Measurements from ENCODE around the gene SLC10A7.

Gene SLC10A7

DNA sequence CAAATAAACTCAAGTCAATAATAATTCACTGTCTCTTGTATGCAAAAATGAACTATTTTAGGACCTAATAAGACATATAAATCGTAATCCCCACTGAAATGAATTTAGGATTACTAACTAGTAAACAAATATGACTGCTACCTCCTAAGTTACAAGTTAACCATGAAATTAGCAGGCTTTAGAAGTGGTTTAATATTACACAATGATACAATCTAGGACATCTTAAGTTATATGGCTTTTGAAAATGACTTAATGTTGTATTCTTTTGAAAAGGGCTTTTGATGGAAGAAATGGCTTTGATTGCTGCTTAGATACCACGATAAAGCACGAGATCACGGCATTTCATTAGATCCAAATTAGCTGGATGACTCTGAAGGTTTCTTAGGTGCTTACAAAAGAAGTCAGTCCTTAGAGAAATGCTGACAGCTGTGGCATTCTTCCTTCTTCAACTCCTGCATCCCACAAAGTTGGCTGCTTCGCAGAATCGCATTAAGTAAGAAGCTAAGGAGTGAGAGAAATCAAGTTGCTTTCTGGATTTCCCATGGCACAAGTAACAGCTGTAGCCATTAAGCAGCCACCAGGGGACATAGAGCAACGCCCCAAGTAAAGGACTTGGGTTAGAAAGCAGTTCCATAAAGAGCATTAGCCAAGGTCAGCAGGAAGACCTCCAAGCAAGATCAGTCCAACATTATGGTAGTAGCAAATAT is 6.9 kb downstream of the SLC10A7 start:
- TF ChIP-seq, protein P1, sequence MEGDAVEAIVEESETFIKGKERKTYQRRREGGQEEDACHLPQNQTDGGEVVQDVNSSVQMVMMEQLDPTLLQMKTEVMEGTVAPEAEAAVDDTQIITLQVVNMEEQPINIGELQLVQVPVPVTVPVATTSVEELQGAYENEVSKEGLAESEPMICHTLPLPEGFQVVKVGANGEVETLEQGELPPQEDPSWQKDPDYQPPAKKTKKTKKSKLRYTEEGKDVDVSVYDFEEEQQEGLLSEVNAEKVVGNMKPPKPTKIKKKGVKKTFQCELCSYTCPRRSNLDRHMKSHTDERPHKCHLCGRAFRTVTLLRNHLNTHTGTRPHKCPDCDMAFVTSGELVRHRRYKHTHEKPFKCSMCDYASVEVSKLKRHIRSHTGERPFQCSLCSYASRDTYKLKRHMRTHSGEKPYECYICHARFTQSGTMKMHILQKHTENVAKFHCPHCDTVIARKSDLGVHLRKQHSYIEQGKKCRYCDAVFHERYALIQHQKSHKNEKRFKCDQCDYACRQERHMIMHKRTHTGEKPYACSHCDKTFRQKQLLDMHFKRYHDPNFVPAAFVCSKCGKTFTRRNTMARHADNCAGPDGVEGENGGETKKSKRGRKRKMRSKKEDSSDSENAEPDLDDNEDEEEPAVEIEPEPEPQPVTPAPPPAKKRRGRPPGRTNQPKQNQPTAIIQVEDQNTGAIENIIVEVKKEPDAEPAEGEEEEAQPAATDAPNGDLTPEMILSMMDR (IDR thresholded peaks at IDR 0.05; ENCODE audit: low read depth, low read length, missing control alignments): no peak
- DNase-seq (ENCODE audit: extremely low read depth, low read depth): no peak
- H3K4me3 ChIP-seq (replicated peaks; ENCODE audit: low read depth, low read length): no peak overlapping the region

DNA sequence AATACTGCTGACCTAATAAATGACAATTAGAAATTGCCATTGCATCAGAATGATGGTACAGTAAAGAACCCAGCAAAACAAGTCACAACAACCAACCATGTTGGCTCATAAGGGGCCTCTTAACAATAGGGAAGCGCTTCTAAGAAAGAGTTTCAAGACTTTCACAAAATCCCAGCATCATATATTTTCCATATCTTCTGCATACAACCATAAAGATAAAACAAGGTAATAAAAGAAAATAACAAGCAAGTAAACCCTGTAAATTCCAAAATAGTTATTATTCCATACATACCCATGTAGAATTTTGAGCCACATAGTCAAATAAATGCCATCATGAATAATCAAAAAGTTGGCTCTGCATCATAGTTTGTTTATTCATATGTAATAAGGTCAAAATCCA is 8.2 kb downstream of the SLC10A7 start:
- TF ChIP-seq, protein P1 (IDR thresholded peaks at IDR 0.05; ENCODE audit: low read depth, low read length, missing control alignments): no peak
- DNase-seq (ENCODE audit: extremely low read depth, low read depth): no peak
- no peak overlapping the region for H3K4me3 ChIP-seq (replicated peaks; ENCODE audit: low read depth, low read length)

DNA sequence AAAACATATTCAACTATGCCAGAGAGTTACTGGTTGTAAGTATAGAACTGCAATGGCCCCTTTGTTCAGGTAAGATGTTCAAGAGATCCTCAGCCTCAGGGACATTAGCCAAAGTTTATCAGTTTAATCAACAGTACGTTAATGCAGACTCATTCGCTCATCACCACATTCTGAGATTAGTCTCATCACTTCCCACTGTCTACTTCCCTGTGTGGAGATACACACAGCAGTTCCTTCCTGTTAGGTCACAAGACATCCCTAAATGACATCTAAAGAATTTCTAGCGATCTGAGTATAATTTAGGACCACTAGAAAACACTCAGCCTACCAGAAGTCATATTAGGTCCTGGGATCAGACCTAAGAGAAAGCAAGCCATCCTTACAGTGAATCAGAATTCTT is 10.4 kb downstream of the SLC10A7 start:
- no peak for DNase-seq (ENCODE audit: extremely low read depth, low read depth)
- TF ChIP-seq, protein P1 (IDR thresholded peaks at IDR 0.05; ENCODE audit: low read depth, low read length, missing control alignments): no peak
- H3K4me3 ChIP-seq (replicated peaks; ENCODE audit: low read depth, low read length): no peak overlapping the region

DNA sequence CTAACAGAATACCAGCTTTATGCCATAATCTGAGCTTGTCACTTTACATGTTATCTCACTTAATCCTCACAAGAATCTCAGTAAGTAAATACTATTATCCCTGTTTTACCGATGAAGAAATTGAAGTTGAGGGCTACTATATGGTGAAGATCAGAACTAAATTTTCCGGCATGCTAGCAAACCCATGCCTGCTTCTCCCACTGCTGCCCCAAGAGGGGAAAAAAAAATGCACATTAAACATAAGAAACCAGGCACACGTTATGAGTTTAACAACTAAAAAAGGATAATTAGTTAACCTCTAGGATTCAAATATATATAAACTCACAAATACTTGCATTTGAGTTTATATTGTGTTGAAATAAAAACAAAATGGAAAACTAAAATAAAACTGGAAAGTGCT is 10.8 kb downstream of the SLC10A7 start:
- H3K4me3 ChIP-seq (replicated peaks; ENCODE audit: low read depth, low read length): no peak overlapping the region
- DNase-seq (ENCODE audit: extremely low read depth, low read depth): no peak
- TF ChIP-seq, protein P1 (IDR thresholded peaks at IDR 0.05; ENCODE audit: low read depth, low read length, missing control alignments): peak; percentile 6

DNA sequence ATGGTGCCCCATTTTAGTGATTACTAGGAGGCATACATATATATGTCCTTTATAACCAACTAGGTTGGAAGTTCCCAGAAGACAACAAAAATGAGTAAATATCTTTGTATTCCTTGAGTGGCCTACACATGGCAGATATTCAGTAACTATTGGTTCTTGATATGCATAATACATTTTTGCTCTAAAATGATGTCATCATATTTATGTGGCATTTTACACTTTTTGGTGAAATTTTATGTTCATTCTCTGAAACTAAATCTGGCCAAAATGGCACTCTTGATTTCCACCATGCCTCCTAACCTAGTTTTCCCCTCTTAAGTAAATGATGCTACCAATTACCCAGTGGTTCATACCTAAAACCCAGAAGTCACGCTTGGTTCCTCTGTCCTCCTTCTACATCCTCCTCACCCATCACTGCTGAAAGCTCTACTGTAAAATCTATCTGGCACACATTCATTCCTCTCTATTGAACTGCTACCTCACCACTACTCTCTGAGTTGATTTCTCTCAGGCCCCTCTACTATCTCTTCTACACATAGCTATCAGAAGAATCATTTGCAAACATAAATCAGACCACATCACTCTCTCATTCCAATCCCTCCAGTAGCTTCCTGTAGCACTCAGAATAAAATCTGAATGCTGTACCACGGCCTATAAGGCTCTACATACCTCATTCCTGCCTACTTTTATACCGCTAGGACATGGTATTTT is 13.4 kb downstream of the SLC10A7 start:
- TF ChIP-seq, protein P1 (IDR thresholded peaks at IDR 0.05; ENCODE audit: low read depth, low read length, missing control alignments): no peak
- no peak overlapping the region for H3K4me3 ChIP-seq (replicated peaks; ENCODE audit: low read depth, low read length)
- no peak for DNase-seq (ENCODE audit: extremely low read depth, low read depth)

DNA sequence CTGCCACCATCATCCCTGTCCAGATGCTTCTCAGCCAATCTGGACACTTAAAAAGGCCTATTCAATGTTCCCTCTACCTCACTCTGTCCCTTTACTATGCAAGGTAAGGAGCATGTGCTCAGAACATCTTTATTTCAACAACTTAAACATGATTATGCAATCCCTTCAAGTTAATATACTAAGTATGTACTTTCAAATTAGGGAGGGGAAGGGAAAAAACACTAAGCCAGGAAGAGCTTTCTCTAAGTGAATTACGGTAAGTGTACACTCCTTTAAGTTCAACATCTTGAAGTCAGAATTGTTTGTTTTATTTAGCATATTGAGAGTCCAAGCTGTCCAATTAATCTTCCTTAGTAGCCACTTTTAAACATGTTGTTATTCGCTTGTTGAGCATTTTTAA is 14.1 kb downstream of the SLC10A7 start:
- no peak for DNase-seq (ENCODE audit: extremely low read depth, low read depth)
- TF ChIP-seq, protein P1 (IDR thresholded peaks at IDR 0.05; ENCODE audit: low read depth, low read length, missing control alignments): no peak

More for the DNA sequence above, 14.1 kb downstream of the SLC10A7 start:
- no peak overlapping the region for H3K4me3 ChIP-seq (replicated peaks; ENCODE audit: low read depth, low read length)

Measured in HFF-Myc (cell line).